Endothelial cell of hepatic sinusoid (primary cell): ENCODE data around the gene GTF2A2.

Source experiments
- in situ Hi-C: cut with HindIII; loops from 2 replicates; pipeline ENCODE4 v1.10.0; 2017; ENCODE audit warnings: low sequenced_read_pairs

GTF2A2 gene

GRCh38 chr15:59609730-59610712, 47.3 kb downstream of the GTF2A2 start:
- in situ Hi-C loops = no loop called here

- in situ Hi-C loops = no loop called here
Observed at GRCh38 chr15:59605994-59606393, 51.3 kb downstream of the GTF2A2 start.

- in situ Hi-C loops = no loop called here
Observed at GRCh38 chr15:59598461-59598860, 58.9 kb downstream of the GTF2A2 start.

- in situ Hi-C loops = no loop called here
Observed at GRCh38 chr15:59596640-59597039, 60.7 kb downstream of the GTF2A2 start.

GRCh38 chr15:59595434-59595915, 61.8 kb downstream of the GTF2A2 start:
- in situ Hi-C loops = no loop called here

GRCh38 chr15:59594991-59595390, 62.3 kb downstream of the GTF2A2 start:
- in situ Hi-C loops = no loop called here

GRCh38 chr15:59594493-59594942, 62.8 kb downstream of the GTF2A2 start:
- in situ Hi-C loops = no loop called here

- in situ Hi-C loops = no loop called here
Observed at GRCh38 chr15:59591356-59591755, 66.0 kb downstream of the GTF2A2 start.

- in situ Hi-C loops = no loop called here
Observed at GRCh38 chr15:59590027-59590426, 67.3 kb downstream of the GTF2A2 start.
